Caco-2 (cell line): ENCODE data around the gene EDARADD. TPM values are rescaled to one million over a fixed set of nuclear protein-coding genes. Genes with fewer than 3 reads are reported as not detected.

Experiments
- BruUV-seq: library from RNA; stranded (reverse); fragments of 400-500 nt; replicated peaks from 2 replicates; lab custom pipeline; 2021; lab: Mats Ljungman, UMichigan
- CTCF ChIA-PET: fragments of 300-600 bp; sonication (Branson Sonifier 250); formaldehyde crosslinking; loops from one replicate; lab custom pipeline; 2022; ENCODE audit warnings: antibody characterized with exemption; lab: Charles Lee
- POLR2A ChIA-PET: fragments of 300-600 bp; sonication (Branson Sonifier 250); formaldehyde crosslinking; loops from one replicate; lab custom pipeline; 2022; ENCODE audit warnings: antibody characterized with exemption; lab: Charles Lee
- DNase-seq, 2 experiments: peaks; one replicate each; pipeline versions ENCODE4 v3.0.0 to v3.0.0-alpha.2; 2020 to 2022
- H3K27me3 ChIP-seq: replicated peaks from 2 replicates; pipeline ENCODE4 v1.6.0; 2011; ENCODE audit warnings: low read length; ENCODE audit not compliant: control insufficient read depth, insufficient read depth
- H3K36me3 ChIP-seq: 2 replicates; pipeline ENCODE4 v1.5.1; 2011; ENCODE audit warnings: low read length; ENCODE audit not compliant: control insufficient read depth, insufficient read depth
- H3K4me1 ChIP-seq: fragments of 250-450 bp; sonication (Bioruptor Pico); 2 replicates; pipeline ENCODE4 v1.5.1; 2020; ENCODE audit warnings: mild to moderate bottlenecking
- H3K4me3 ChIP-seq: 2 replicates; pipeline ENCODE4 v1.5.1; 2011; ENCODE audit warnings: low read depth, mild to moderate bottlenecking, control low read depth, low read length
- H3K9me3 ChIP-seq: fragments of 250-450 bp; sonication (Bioruptor Pico); 2 replicates; pipeline ENCODE4 v1.5.1; 2020; ENCODE audit warnings: mild to moderate bottlenecking, moderate library complexity
- H3K27ac Mint-ChIP-seq: one replicate; pipeline ENCODE4 v1.8.0; 2022; ENCODE audit warnings: mixed read lengths; ENCODE audit not compliant: unreplicated experiment
- H3K27me3 Mint-ChIP-seq: one replicate; pipeline ENCODE4 v1.8.0; 2022; ENCODE audit warnings: mixed read lengths; ENCODE audit not compliant: insufficient read depth, unreplicated experiment
- H3K36me3 Mint-ChIP-seq: one replicate; pipeline ENCODE4 v1.8.0; 2022; ENCODE audit warnings: mild to moderate bottlenecking, mixed read lengths; ENCODE audit not compliant: insufficient read depth, unreplicated experiment
- H3K4me1 Mint-ChIP-seq: one replicate; pipeline ENCODE4 v1.8.0; 2022; ENCODE audit warnings: low read depth, mixed read lengths; ENCODE audit not compliant: unreplicated experiment
- H3K4me3 Mint-ChIP-seq: one replicate; pipeline ENCODE4 v1.8.0; 2022; ENCODE audit warnings: mild to moderate bottlenecking, moderate library complexity, mixed read lengths; ENCODE audit not compliant: unreplicated experiment
- H3K9me3 Mint-ChIP-seq: one replicate; pipeline ENCODE4 v1.8.0; 2022; ENCODE audit warnings: mixed read lengths; ENCODE audit not compliant: unreplicated experiment
- intact Hi-C: fragments of 100-400 bp; cut with micrococcal nuclease; formaldehyde crosslinking; loops from one replicate; pipeline ENCODE4 v1.10.0; 2022; ENCODE audit not compliant: unreplicated experiment
- total RNA-seq: library from RNA; stranded (reverse); gene quantifications from 2 replicates; pipeline ENCODE4 v1.2.3, GENCODE V29; 2022
- TF ChIP-seq, protein P1 (sequence below), 2 experiments: fragments of 200-600 bp in 1 of 2; IDR thresholded peaks; 1 replicate in 1 of 2; 2 replicates in 1 of 2; pipeline versions ENCODE4 v1.5.1 to v1.8.0; 2011 to 2022; ENCODE audit warnings: antibody characterized with exemption in 1 of 2, control low read depth in 1 of 2, inconsistent platforms in 1 of 2, low read depth in 1 of 2, low read length in 1 of 2, mild to moderate bottlenecking in 1 of 2, moderate library complexity in 1 of 2; ENCODE audit not compliant: insufficient read depth in 1 of 2, severe bottlenecking in 1 of 2, unreplicated experiment in 1 of 2

EDARADD gene
- total RNA-seq, 1 experiment from 2014 or later, result 14.4 TPM

DNA sequence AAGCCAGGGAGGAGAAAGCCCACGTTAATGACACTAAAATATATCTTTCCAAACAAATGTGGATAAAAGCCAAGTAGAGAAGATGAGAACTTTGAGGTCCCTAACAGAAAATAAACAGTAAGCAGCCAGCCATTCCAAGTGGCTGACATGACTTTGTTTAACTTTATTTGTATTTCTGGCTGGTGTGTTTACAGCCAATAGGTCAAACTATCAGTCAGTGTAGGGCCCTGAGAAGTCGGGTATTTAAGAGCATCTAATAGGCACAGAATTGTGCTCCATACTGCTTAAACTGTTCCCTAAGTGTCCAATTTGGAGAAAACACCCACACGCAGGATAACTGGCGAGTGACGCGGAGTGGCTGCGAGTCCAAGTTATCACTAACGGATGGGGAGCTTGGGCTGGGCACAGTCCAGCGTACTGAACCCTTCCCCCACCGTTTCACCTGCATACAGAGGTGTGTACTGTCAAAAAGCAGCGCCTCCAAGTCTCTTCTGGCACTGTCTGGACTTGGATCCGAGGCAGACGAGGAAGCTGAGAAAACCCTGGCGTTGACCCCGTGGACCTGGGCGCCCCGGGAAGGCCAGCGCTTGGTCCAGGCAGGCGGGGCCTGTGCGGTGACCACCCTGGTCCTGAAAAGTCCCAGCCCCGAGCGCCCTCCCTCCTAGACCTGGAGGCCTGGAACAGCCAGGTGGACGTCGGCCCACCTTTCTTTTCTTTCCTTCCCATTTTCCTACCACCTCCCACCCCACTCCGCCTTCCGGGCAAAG is 129.0 kb downstream of the EDARADD start:
- no TSS peak for BruUV-seq
- peaks cover 21% of the 10 kb centered on the region for H3K36me3 Mint-ChIP-seq
- no peaks in the 10 kb centered on the region for H3K27me3 Mint-ChIP-seq
- intact Hi-C loops, result loop anchor here (1.0 to 5.0 kb wide), 2 partner anchors 33 to 126 kb away; no protein-coding TSS in a partner anchor
- ChIA-PET POLR2A (interaction anchor here (2.7 kb wide), 1 partner anchor 20 kb away, joined by 14 read pairs; no protein-coding TSS in a partner anchor), CTCF (no interaction called here)
- DNase-seq, result peak; percentile 65 to 66
- peaks cover 11% of the 10 kb centered on the region for H3K4me1 ChIP-seq
- no peaks in the 10 kb centered on the region for H3K36me3 ChIP-seq
- peaks cover 29% of the 10 kb centered on the region for H3K4me1 Mint-ChIP-seq
- peaks cover 8% of the 10 kb centered on the region for H3K9me3 Mint-ChIP-seq
- H3K9me3 ChIP-seq, result no peaks in the 10 kb centered on the region
- no peaks in the 10 kb centered on the region for H3K27me3 ChIP-seq
- peak overlapping the region; percentile 98 for H3K27ac Mint-ChIP-seq
- H3K4me3 ChIP-seq, result peak overlapping the region; percentile 98
- peak overlapping the region; percentile 98 for H3K4me3 Mint-ChIP-seq
- TF ChIP-seq, protein P1, sequence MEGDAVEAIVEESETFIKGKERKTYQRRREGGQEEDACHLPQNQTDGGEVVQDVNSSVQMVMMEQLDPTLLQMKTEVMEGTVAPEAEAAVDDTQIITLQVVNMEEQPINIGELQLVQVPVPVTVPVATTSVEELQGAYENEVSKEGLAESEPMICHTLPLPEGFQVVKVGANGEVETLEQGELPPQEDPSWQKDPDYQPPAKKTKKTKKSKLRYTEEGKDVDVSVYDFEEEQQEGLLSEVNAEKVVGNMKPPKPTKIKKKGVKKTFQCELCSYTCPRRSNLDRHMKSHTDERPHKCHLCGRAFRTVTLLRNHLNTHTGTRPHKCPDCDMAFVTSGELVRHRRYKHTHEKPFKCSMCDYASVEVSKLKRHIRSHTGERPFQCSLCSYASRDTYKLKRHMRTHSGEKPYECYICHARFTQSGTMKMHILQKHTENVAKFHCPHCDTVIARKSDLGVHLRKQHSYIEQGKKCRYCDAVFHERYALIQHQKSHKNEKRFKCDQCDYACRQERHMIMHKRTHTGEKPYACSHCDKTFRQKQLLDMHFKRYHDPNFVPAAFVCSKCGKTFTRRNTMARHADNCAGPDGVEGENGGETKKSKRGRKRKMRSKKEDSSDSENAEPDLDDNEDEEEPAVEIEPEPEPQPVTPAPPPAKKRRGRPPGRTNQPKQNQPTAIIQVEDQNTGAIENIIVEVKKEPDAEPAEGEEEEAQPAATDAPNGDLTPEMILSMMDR (IDR thresholded peaks at IDR 0.05; ENCODE audit: insufficient read depth in 1 of 2, low read depth in 1 of 2, low read length in 1 of 2, severe bottlenecking in 1 of 2, unreplicated experiment in 1 of 2), result no peak

DNA sequence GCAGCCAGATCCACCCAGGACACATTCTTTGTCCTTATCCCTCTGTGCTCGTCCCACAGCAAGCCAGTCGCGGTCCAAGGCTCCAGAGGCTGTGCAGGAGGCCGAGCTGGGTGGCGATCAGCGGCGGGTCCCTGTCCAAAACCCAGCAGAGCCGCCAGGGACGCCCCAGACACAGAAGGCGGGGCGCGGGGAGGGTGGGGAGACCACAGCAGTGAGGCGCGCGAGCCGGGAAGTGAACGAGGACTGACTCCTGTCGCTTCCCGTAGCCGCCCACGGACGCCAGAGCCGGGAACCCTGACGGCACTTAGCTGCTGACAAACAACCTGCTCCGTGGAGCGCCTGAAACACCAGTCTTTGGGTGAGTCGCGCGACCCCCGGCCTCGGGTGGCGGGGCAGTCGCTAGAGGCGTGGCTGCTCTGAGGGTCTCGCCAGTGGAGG is 129.6 kb downstream of the EDARADD start, which contains the start of gene LGALS8:
Gene LGALS8, plus strand, starts transcription at position 279 of the 438 bp plus-strand sequence. CDS start 2,089 bp downstream, outside the sequence.
- H3K4me1 ChIP-seq, result peaks cover 8% of the 10 kb centered on the region
- no peaks in the 10 kb centered on the region for H3K9me3 ChIP-seq
- Mint-ChIP-seq H3K4me1 (peaks cover 26% of the 10 kb centered on the region), H3K27me3 (no peaks in the 10 kb centered on the region), H3K36me3 (peaks cover 23% of the 10 kb centered on the region), H3K27ac (peak within 1 kb of the TSS; percentile 98), H3K4me3 (peak within 1 kb of the TSS; percentile 98), H3K9me3 (peaks cover 8% of the 10 kb centered on the region)
- ChIA-PET POLR2A (interaction anchor here (2.7 kb wide), 1 partner anchor 21 kb away, joined by 14 read pairs; no protein-coding TSS in a partner anchor), CTCF (interaction anchor here (0.6 kb wide), 1 partner anchor 14 kb away, joined by 3 read pairs; no protein-coding TSS in a partner anchor)
- H3K27me3 ChIP-seq, result no peaks in the 10 kb centered on the region
- DNase-seq, result peak; percentile 74 to 79
- no peaks in the 10 kb centered on the region for H3K36me3 ChIP-seq
- H3K4me3 ChIP-seq, result peak within 1 kb of the TSS; percentile 98
- intact Hi-C loops, result loop anchor here (1.0 to 5.0 kb wide), 4 partner anchors 20 to 126 kb away; no protein-coding TSS in a partner anchor
- no TSS peak for BruUV-seq
- TF ChIP-seq, protein P1 (IDR thresholded peaks at IDR 0.05; ENCODE audit: insufficient read depth in 1 of 2, low read depth in 1 of 2, low read length in 1 of 2, severe bottlenecking in 1 of 2, unreplicated experiment in 1 of 2), result no peak

DNA sequence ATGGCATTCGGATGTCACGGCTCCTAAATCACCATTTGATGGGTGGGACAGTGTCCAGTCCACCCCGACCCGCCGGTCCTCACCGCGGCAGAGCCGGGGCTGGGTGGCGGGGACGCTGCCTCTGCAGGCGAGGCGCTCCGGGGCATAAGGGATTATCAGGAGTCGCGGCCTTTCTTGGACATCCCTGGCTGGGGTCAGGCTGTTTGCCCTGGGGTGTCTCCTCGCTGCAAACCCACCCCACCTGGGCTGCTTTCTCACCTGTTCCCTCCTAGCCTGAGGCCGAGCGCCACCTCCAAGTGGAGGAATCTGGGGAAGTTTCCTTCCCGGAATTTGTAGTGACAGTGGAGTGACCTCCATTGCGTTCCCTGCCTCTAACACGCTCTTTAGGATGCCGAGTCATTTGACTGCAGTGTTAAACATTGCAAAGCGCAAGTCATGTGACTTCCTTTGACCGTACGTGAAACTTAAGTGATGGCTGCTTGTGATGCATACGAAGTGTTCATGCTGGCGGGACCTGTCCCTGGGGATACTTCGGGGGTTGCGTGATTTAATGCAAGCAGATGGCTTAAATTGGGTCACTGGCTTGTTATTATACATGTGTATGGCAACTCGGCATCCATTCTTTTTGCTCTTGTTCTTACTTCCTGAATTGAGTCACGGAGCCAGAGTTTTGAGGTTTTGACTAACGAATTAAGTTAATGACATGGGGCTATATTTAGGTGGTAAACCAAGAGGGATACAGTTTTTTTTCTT is 130.2 kb downstream of the EDARADD start:
- Mint-ChIP-seq H3K36me3 (peaks cover 27% of the 10 kb centered on the region), H3K9me3 (peaks cover 8% of the 10 kb centered on the region), H3K27ac (peak overlapping the region; percentile 98), H3K27me3 (no peaks in the 10 kb centered on the region), H3K4me3 (peak overlapping the region; percentile 98), H3K4me1 (peaks cover 26% of the 10 kb centered on the region)
- Histone ChIP-seq H3K36me3 (no peaks in the 10 kb centered on the region), H3K4me3 (peak overlapping the region; percentile 98), H3K27me3 (no peaks in the 10 kb centered on the region), H3K9me3 (no peaks in the 10 kb centered on the region), H3K4me1 (peaks cover 8% of the 10 kb centered on the region)
- ChIA-PET CTCF (interaction anchor here (0.6 kb wide), 1 partner anchor 15 kb away, joined by 3 read pairs; no protein-coding TSS in a partner anchor), POLR2A (interaction anchor here (0.9 to 2.7 kb wide), 2 partner anchors 21 kb away, joined by 3 to 14 read pairs; no protein-coding TSS in a partner anchor)
- TF ChIP-seq, protein P1 (IDR thresholded peaks at IDR 0.05; ENCODE audit: insufficient read depth in 1 of 2, low read depth in 1 of 2, low read length in 1 of 2, severe bottlenecking in 1 of 2, unreplicated experiment in 1 of 2), result no peak
- intact Hi-C loops, result loop anchor here (1.0 to 5.0 kb wide), 3 partner anchors 21 to 127 kb away; no protein-coding TSS in a partner anchor
- BruUV-seq, result TSS peak; percentile 47
- peak; percentile 73 to 76 for DNase-seq
